ENCODE measurements around the gene GPR39. TPM values are rescaled to one million over a fixed set of nuclear protein-coding genes. Genes with fewer than 3 reads are reported as not detected.

GPR39 gene
- total RNA-seq, 1 donor from 2014 or later, result 7.1 TPM

GRCh38 chr2:132680544-132680943 lies 263.9 kb downstream of the GPR39 start:
- Histone ChIP-seq H3K36me3 (ENCODE audit: control insufficient read depth, insufficient read depth, low read length) (no peaks in the 10 kb centered on the region), H3K4me3 (ENCODE audit: low read depth, low read length) (no peak overlapping the region), H3K27me3 (ENCODE audit: control insufficient read depth, insufficient read depth, low read length) (no peaks in the 10 kb centered on the region)
- no peak for DNase-seq (ENCODE audit: low read depth)
- FAIRE-seq, result no peak
- no peak for TF ChIP-seq CTCF (IDR thresholded peaks at IDR 0.05; ENCODE audit: insufficient read depth, low read length, severe bottlenecking)

- no peaks in the 10 kb centered on the region for H3K27me3 ChIP-seq (ENCODE audit: control insufficient read depth, insufficient read depth, low read length)
- FAIRE-seq, result no peak
- no peak for DNase-seq (ENCODE audit: low read depth)
- no peaks in the 10 kb centered on the region for H3K36me3 ChIP-seq (ENCODE audit: control insufficient read depth, insufficient read depth, low read length)
- H3K4me3 ChIP-seq (ENCODE audit: low read depth, low read length), result no peak overlapping the region
- no peak for TF ChIP-seq CTCF (IDR thresholded peaks at IDR 0.05; ENCODE audit: insufficient read depth, low read length, severe bottlenecking)
These were observed 265.2 kb downstream of the GPR39 start for GRCh38 chr2:132681766-132682165.

DNA sequence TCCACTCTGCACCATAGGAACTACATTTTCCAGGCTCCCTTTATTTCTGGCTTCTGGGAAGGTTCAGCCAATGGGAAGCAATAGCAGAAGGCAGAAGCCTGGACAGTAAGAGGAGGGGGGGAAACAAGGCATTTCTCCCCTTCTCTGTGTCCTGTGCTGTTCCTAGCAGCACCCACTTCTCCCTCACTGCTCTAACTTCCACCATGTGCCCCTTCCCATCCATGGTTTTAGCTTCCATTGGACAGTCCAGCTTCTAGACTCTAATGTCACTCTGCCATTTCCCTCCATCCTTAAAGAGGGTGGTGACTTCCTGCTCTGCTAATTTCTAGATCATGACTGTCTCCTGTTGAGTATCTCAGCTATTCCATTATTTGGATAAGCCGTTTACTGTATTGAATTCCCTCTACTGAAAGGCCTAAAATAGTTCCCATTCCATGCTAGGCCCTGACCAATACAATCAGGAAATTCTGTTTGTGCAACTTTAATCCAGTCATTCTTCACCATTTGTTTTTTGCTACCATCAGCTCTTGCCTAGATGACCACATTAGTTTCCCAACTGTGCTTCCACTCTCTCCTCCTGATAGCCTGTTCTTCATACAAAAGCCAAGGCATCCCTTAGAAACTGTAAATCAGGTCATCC lies 274.2 kb downstream of the GPR39 start:
- no peak for FAIRE-seq
- Histone ChIP-seq H3K27me3 (ENCODE audit: control insufficient read depth, insufficient read depth, low read length) (no peaks in the 10 kb centered on the region), H3K36me3 (ENCODE audit: control insufficient read depth, insufficient read depth, low read length) (no peaks in the 10 kb centered on the region), H3K4me3 (ENCODE audit: low read depth, low read length) (no peak overlapping the region)
- no peak for DNase-seq (ENCODE audit: low read depth)
- no peak for TF ChIP-seq CTCF (IDR thresholded peaks at IDR 0.05; ENCODE audit: insufficient read depth, low read length, severe bottlenecking)

DNA sequence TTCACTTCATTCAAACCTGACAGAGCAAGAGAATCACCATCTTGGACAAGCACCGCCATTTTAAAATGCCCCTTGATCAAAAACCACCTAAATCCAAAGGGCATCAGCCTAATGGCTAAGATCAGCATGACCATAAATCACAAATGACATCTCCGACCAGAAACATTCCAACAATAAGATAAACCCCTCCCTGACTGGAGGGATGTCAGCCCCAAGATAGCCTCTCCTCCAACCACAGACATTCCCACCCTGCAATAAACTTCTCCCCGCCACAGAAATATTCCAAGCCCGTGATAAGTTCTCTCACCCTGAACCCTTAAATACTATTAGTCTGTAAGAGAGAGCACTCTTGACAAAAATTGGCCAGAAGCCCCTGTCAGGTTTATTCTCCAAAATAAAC lies 275.0 kb downstream of the GPR39 start:
- no peak for FAIRE-seq
- Histone ChIP-seq H3K27me3 (ENCODE audit: control insufficient read depth, insufficient read depth, low read length) (no peaks in the 10 kb centered on the region), H3K36me3 (ENCODE audit: control insufficient read depth, insufficient read depth, low read length) (no peaks in the 10 kb centered on the region), H3K4me3 (ENCODE audit: low read depth, low read length) (no peak overlapping the region)
- TF ChIP-seq CTCF (IDR thresholded peaks at IDR 0.05; ENCODE audit: insufficient read depth, low read length, severe bottlenecking), result no peak
- no peak for DNase-seq (ENCODE audit: low read depth)

DNA sequence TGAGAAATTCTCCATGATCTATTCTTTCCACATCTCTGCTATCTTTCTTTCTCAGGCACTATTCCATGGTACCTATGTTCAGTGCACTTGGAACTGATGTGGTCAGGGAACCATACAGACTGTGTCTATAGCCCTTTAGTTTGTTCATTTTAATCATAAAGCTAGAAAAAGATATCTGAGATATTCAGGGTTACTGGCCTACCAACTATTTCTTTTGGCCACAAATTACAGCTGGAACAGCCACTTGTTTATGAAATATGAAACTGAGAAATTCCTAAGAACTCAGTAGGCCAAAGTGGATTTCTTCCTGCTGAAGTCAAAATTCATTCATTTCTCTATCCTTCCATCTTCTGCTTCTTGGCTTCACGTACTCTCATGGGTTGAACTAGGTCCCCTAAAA lies 276.2 kb downstream of the GPR39 start:
- TF ChIP-seq CTCF (IDR thresholded peaks at IDR 0.05; ENCODE audit: insufficient read depth, low read length, severe bottlenecking), result no peak
- Histone ChIP-seq H3K36me3 (ENCODE audit: control insufficient read depth, insufficient read depth, low read length) (no peaks in the 10 kb centered on the region), H3K4me3 (ENCODE audit: low read depth, low read length) (no peak overlapping the region), H3K27me3 (ENCODE audit: control insufficient read depth, insufficient read depth, low read length) (no peaks in the 10 kb centered on the region)
- DNase-seq (ENCODE audit: low read depth), result no peak
- no peak for FAIRE-seq

Data from bronchial epithelial cell (primary cell).